GM13977 (cell line): Measurements from ENCODE around the gene IFNL2.
"Not testable (repeated sequence)": the region's sequence is repeated elsewhere in the genome, so short reads cannot be mapped to it uniquely, and the experiment has no call there.

ENCODE experiments used
- DNase-seq: peaks from one replicate; pipeline ENCODE4 v3.0.0; 2012; ENCODE audit warnings: low spot score
- in situ Hi-C: fragments of 300-500 bp; cut with MboI; formaldehyde crosslinking; loops from one replicate; pipeline ENCODE4 v1.12.0; 2022; ENCODE audit warnings: low sequenced_read_pairs, low pct_unique_long_range_greater_than_20kb, mixed read lengths, inconsistent platforms; ENCODE audit not compliant: unreplicated experiment
- TF ChIP-seq, protein P1 (sequence below): IDR thresholded peaks from 2 replicates; pipeline ENCODE4 v1.5.1; 2012; ENCODE audit warnings: mild to moderate bottlenecking, control low read depth; ENCODE audit not compliant: insufficient read depth; ENCODE audit errors: extremely low read depth, missing control alignments

The IFNL2 gene

DNA sequence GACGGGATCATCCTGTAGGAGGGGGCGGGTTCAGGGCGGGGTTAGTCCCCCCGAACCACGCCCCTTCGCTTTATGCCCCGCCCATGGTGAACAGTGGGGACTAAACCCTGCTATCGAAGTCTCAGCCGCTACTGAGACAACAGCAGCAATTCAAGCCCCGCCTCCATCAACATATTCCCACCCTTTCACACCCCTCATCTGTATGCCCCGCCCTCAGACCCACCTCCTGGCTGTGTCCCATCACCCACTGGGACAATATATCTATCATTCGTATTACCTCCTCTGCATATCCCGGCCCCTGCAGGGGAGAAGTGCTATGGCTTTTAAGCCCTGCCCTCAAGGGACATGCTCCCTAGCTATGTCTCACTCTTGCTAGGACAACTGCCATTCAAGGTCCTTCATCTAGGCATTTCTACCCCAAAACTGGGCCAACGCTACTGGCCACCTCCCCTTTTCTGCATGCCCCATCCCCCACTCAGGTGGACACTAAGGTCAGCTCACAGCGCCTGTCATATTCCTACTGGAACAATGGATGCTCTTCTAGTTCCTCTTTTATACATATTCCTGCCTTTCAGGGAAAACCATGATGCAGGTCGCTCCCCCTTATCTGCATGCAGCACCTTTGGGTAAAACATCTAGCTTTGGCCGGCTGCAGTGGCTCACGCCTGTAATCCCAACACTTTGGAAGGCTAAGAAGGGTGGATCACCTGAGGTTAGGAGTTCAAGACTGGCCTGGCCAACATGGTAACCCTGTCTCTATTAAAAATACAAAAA is 40.5 kb downstream of the IFNL2 start:
- DNase-seq = no peak
- in situ Hi-C loops = no loop called here
- TF ChIP-seq, protein P1, sequence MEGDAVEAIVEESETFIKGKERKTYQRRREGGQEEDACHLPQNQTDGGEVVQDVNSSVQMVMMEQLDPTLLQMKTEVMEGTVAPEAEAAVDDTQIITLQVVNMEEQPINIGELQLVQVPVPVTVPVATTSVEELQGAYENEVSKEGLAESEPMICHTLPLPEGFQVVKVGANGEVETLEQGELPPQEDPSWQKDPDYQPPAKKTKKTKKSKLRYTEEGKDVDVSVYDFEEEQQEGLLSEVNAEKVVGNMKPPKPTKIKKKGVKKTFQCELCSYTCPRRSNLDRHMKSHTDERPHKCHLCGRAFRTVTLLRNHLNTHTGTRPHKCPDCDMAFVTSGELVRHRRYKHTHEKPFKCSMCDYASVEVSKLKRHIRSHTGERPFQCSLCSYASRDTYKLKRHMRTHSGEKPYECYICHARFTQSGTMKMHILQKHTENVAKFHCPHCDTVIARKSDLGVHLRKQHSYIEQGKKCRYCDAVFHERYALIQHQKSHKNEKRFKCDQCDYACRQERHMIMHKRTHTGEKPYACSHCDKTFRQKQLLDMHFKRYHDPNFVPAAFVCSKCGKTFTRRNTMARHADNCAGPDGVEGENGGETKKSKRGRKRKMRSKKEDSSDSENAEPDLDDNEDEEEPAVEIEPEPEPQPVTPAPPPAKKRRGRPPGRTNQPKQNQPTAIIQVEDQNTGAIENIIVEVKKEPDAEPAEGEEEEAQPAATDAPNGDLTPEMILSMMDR = no peak

DNA sequence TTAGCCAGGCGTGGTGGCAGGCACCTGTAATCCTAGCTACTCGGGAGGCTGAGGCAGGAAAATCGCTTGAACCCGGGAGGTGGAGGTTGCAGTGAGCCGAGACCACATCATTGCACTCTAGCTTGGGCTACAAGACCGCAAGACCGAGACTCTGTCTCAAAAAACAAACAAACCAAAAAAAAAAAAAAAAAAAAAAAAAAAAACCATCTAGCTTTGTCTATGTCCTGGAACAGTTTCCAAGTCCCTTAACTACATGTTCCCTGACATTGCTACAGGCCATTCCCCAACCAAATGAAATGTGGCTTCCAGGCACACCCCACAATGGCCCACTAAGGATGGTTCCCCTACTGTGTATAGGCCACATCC is 41.1 kb downstream of the IFNL2 start:
- DNase-seq, in situ Hi-C loops: not testable (repeated sequence)

DNA sequence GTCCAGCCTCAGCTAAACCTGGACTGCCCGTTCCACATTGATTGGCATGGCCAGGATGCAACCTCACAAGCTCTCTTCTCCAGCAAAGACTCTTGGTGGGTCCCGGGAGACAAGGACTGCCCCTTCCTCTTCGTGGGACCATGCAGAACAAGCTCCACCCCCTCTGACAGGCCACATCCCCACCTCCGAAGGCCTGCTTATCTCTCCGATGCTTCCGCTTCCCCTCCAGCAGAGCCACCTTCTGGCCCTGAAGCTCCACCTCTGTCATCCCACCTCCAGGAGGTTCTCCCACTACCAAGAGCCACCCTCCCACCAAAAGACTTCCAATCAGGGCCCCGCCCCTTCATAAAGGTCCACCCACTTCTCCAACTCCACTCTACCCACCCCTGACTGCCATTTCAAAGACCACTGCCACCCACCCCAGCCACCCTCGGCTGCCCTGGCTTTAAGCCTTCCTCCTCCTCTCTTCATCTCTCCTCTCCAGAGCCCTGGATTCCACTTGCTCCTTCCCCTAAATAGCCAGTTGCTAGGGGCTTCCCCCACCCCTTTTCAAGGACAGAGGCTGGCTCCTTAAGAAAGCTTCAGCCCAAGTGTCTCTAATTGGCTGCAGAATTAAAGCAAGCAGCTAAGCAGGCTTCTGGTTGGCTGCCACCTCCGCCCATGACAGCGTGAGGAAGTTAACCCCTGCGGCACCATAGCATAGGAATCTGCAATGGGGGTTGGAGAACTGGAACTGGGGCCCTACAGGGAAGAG is 42.5 kb downstream of the IFNL2 start:
- TF ChIP-seq, protein P1 = no peak
- no peak for DNase-seq
- in situ Hi-C loops = no loop called here

DNA sequence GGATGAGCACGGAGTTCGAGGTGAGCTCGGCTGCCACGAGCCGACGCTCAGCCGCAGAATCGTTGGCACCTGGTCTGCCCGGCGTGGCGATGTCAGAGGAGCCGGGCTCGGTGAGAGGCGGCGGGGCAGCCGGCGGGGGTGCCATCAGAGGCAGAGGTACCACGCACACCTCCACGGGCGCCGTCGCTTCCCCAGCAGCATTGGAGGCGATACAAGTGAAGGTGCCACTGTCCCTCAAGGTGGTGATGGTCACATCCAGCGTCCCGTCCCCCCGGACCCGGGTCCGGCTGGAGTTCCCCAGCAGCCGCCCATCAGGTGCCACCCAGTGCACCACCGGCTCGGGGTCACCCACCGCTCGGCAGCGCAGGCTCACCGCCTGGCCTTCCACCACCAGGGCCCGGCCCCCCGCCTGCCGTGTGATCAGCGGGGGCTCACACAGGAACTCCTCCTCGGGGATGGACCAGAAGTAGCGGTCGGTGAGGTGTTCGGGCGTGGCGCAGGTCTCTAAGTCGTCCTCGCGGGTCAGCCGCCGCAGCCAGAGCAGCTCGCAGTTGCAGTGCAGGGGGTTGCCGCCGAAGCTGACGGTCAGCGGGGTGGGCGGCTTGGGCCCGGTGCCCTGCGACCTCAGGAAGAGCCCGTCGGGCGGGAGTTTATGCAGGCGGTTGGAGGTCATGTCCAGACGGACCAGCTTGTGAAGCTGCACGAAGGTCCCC is 46.0 kb downstream of the IFNL2 start:
- DNase-seq = no peak
- in situ Hi-C loops = no loop called here
- TF ChIP-seq, protein P1 = no peak

DNA sequence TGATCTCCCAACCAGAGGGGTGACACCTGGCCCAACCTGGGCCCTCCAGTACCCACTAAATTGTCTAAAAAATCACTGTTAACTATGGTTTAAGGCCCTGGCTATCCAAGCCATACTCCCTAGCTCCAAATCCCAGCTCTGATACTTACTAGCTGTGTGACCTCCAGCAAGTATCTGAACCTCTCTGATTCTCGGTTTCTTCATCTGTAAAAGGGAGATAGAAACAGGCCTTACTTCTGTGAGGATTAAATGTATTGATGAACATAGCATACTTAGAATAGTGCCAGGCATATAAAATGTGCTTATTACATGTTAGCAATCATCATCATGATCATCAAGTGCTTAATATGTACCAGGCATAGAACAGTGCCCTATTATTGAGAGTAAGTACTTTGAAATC is 47.7 kb downstream of the IFNL2 start:
- TF ChIP-seq, protein P1 = no peak
- in situ Hi-C loops = no loop called here
- no peak for DNase-seq

DNA sequence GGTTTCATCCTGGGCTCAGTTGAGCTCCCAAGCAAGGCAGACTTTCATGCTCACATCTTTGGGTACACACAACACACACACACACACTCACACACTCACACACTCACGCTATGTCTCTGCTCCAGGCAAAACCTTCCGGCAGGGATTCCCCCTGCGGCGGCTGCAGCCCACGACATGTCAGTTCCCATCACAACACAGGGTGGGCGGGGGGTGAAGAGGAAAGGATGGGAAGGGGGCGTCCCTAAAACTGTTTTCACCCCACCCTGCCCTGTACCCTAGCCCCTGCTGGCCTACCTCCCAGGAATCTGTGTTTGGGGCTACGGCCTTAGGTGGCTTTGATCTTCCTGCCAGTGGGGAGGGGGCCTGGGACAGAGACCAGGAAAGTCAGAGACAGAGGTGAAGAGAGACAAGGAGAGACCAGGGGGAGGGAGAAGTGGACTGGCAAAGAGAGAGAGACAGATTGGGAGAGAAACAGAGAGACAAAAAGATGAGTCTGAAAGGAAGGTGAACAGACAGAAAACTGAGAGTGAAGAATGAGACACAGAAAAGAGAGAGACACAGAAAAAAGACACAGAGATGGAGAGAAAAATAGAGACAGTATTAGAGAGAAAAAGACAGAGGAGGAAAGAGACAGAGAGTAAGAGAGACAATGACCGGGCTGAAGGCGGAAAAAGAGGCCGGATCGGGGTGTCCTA is 48.6 kb downstream of the IFNL2 start:
- no peak for DNase-seq
- TF ChIP-seq, protein P1 = no peak
- in situ Hi-C loops = no loop called here
